Measurements from ENCODE around the gene MBNL1.
A peak's percentile ranks its signal among the peaks of the same experiment; 100 is the strongest.
"Not testable (repeated sequence)": the region's sequence is repeated elsewhere in the genome, so short reads cannot be mapped to it uniquely, and the experiment has no call there.

Gene MBNL1

GRCh38 chr3:152321955-152322377 lies 53.2 kb downstream of the MBNL1 start:
- no peak for DNase-seq

- peak; percentile 66 for DNase-seq
Observed at GRCh38 chr3:152322756-152323155, 54.0 kb downstream of the MBNL1 start.

DNA sequence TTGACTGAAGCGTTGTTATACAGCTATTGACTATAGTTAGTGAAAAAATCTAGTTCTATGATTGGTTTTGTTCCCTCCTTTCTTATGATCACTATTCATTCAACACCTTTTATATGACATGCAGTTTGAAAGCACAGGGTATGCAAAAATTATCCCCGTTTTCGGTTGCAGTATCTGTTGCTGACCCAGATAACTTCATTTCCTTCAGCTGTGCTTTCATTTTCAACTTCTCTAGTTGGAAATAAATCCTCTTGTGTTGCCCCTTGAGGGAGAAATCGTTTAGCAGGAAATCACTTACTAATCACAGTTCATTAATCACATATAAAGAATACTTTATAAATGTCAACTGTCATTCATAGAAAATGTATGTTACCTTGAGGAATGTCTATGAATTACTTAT lies 55.1 kb downstream of the MBNL1 start:
- peak; percentile 69 for DNase-seq

- no peak for DNase-seq
Observed at GRCh38 chr3:152325136-152325535, 56.4 kb downstream of the MBNL1 start.

- DNase-seq, result no peak
Observed at GRCh38 chr3:152327203-152327602, 58.5 kb downstream of the MBNL1 start.

DNA sequence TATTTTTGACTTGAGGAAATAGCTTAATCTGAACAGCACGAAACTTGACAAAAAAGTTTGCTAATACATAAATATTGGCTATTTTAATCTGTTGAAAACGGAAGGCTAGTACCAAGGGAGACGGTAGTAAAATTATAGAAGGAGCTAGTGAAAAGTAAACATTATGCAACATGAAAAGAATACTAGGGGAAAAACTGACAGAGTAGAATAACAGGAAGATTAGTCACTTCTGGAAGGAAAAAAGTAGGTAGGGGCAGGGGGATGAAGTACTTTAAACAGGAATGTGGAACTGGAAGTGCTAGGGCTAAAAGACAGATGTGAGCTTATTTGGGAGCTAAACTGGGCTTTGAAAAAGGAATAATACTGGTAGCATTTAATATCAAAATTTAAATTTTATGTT lies 60.1 kb downstream of the MBNL1 start:
- DNase-seq, result peak; percentile 66

DNA sequence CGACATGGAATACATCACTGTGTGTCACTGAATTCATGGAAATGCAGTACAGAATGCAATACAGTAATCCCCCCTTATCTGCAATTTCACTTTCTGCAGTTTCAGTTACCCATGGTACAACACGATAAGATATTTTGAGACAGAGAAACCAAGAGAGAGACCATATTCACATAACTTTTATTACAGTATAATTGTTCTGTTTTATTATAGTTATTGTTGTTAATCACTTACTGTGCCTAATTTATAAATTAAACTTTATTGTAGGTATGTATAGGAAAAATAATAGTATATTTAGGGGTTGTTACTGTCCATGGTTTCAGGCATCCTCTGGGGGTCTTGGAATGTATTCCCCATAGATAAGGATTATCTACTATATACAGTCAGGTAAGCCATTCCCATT lies 61.8 kb downstream of the MBNL1 start:
- peak; percentile 34 for DNase-seq

DNA sequence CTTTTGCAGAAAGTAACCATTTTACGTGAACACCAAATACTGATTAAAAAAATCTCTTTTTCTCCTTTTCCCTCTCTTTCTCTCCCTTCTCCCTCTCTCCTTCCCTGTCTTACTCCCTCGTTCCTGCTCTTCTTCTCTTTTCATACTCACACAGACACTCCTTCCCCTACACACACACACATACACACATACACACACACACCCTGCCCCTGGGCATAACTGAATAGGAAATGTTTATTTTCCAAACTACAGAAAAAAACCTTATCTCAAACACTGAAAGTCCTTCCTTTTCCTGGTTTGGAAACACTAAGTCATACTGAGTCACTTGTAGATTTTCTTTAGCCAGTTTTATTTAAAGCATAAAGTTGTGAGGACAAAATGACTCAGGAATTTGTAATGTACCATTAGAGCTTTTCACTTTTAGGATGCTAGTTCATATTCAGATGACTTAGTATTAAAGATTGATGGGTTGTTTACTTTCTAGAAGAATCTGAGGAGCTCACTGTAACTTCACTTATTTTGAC lies 62.4 kb downstream of the MBNL1 start:
- peak; percentile 75 for DNase-seq

DNA sequence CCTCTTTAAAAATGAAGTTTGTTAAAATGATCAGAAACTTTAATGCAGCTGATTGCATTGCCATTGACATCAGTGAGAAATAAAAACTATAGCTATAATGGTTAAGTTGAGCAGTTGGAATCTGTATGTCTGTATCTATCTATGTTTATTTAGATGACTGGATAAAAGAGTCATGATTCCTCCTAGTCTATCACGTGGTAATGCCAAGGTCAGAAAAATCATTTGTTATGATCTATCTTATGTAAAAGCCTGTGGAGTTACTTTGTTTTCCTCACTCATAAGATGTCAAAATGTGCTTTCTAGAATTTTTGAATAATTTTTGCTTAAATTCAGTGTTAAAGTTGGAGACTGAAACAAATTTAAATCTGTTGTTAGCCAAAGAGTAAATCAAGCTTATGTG lies 63.3 kb downstream of the MBNL1 start:
- DNase-seq, result no peak

DNA sequence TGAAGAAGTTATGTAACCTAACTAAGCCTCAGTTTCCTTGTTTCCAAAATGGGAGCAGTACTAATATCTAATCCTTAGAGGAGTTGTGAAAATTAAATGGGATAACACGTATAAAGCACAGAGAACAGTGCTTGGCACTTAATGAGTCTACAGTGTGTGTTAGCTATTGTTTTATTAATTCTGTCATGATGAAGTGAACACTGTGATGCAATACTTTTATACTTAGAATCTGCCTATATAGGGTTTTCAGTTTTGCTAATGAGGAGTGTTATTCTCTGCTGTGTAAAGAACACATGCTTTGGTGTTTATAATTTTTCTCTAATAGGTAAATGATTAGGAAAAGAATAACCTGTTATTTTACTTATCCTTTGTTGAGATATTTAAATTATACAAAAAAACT lies 65.2 kb downstream of the MBNL1 start:
- no peak for DNase-seq

GRCh38 chr3:152334761-152335160 lies 66.0 kb downstream of the MBNL1 start:
- no peak for DNase-seq

DNA sequence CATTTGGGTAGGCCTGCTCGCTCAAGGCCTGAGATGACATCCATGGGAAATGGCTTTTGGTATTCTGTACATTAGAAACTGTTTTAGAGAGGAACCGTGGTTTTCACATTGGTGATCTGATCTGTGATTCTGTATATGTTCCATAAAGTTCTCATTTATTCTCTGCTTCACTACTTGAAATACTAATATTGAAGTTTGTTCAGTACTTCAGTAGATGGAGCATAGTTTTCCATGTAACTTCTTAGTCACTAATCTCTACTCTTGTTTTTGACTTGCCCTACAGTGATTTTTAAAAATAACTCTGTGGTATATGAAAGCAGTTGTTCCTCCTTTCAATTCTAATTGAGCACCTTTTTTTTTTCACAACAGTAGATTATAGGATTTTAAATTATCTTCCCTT lies 66.5 kb downstream of the MBNL1 start:
- DNase-seq, result no peak

- not testable (repeated sequence) for DNase-seq
Observed at GRCh38 chr3:152337337-152337736, 68.6 kb downstream of the MBNL1 start.

GRCh38 chr3:152338159-152338720 lies 69.5 kb downstream of the MBNL1 start:
- DNase-seq, result no peak

- no peak for DNase-seq
Observed at GRCh38 chr3:152339881-152340505, 71.3 kb downstream of the MBNL1 start.

GRCh38 chr3:152345233-152345632 lies 76.5 kb downstream of the MBNL1 start:
- DNase-seq, result peak; percentile 43

DNA sequence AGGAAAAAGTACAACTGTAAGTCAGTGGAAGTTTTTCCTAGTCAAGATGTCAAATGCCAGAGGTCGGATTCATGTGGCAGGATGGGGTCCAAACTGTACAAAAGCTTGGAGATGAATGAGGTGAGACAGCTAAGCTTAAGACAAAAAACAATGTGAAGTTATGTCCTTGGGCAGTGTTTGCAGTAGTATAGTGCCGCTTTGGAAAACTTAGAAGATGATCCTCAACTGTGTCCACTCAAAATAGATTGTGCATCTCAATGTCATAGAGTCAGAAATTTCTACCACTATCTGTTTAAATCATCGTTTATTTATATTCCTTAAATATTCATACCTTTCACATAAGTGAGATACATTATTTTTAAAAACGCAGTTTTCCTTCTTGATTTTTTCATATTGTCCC lies 77.3 kb downstream of the MBNL1 start:
- no peak for DNase-seq

GRCh38 chr3:152346740-152347139 lies 78.0 kb downstream of the MBNL1 start:
- no peak for DNase-seq

- DNase-seq, result no peak
Observed at GRCh38 chr3:152348436-152349177, 79.9 kb downstream of the MBNL1 start.

DNA sequence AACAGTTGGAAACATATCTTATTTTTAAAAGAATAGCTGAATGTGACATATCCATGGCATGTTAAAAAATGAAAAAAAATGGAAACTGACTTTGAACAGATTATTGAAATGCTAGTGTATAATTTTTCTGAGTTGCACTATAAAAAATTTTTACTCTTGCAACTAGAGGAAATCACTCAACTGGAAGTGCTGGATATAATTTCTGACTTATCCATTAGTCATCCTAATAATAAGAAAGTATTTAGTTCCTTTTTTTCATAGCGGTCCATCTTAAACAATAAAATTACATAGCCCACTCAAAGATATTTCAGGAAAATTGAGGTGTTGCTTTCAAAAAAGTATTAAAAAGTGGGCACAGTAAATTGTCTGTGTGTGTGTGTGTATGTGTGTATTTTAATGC lies 80.7 kb downstream of the MBNL1 start:
- DNase-seq, result peak; percentile 68

DNA sequence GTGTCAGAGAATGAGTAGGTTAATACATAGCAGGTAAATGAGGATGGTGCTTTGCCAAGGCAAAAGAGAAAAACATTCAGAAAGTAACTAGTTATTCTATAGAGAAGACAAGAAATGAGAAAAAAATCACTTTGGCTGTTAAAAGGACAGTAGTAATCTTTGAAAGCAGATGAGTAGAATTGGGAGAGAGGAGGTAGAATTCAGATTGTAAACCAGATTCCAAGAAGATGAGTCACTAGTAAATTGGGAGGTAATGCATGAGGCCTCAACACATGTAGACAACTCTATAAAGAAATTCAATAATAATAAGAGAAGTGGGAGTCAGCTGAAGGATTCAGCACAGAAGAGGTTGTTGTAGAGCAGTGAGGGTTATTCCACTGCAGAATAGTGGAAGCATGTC lies 81.4 kb downstream of the MBNL1 start:
- no peak for DNase-seq

GRCh38 chr3:152350776-152351175 lies 82.0 kb downstream of the MBNL1 start:
- DNase-seq, result no peak

DNA sequence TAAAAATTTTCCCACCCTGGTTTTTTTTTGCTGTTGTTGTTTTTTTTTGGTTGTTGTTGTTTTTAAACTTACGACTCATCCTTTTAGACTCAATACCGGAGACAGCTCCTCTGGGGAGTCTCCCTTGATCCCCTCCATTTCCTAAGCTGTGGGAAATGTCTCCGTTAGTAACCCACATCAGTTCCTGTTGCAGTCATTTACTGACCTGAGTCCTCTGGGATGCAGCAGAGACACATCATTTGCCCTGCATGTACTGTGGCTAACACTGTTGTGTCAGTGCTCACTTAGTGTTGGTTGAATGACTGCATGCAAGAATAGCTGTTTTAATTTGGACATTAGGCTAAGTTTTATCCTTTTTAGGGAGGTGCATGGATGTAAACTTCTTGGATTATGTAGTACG lies 83.8 kb downstream of the MBNL1 start:
- DNase-seq, result no peak

GRCh38 chr3:152353578-152353977 lies 84.8 kb downstream of the MBNL1 start:
- DNase-seq, result no peak

Data from inflammatory macrophage treated with lipopolysaccharide for 4 hours (primary cell).